ENCODE measurements around the gene SLC25A22.

GRCh38 chr11:809287-810039 is 11.4 kb upstream of the SLC25A22 start, which contains the start of gene RPLP2:
- TF ChIP-seq CTCF (conservative IDR thresholded peaks at IDR 0.05; ENCODE audit: low read length) (no peak), EZH2phosphoT487 (IDR thresholded peaks at IDR 0.05; ENCODE audit: borderline replicate concordance) (no peak)

All from Loucy (cell line).